ENCODE data around the gene NHLRC2. TPM values are rescaled to one million over a fixed set of nuclear protein-coding genes. Genes with fewer than 3 reads are reported as not detected.
A peak's percentile ranks its signal among the peaks of the same experiment; 100 is the strongest.

NHLRC2 gene
- total RNA-seq, 6 experiments from 2014 or later, result 14.5 to 28.4 (median 23.0) TPM

DNA sequence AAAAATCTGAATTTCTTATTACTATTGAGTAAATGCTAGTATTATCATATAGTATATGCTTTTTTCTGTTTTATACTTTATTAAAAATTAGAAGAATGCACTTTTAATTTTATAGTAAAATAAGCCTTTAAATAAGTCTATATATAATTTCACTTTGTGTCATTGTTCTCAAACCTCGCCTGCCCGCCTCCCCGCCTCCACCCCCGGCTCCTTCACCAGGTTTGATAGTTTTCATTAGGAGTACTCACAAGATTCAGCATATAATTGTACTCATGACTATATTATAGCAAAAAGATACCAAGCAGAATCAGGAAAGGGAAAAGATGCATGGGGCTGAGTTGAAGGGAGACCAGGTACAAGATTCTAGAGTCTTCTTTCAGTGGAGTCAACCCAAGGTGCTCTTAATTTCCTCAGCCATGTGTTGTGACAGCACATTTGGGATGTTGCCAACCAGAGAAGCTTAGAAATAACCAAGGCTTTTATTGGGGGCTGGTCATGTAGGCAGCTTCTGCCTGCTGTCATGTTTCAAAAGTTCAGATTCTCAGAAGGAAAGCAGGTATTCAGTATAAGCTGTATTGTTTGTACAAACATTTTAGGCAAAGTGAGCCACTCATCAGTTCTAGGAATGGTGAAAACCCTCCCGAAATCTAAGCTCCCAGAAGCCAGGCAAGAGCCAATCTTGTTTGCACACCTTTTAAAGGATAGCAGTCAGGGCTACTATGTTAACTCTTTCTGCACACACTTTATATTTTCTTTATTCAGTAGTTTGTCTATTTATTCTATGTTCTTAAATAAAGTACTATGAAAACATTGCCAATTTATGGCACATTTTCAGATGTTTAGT, 12.3 kb downstream of the NHLRC2 start:
- H3K4me1 ChIP-seq, result peaks cover 0 to 5% (median 0%) of the 10 kb centered on the region in 4 donors
- TF ChIP-seq, protein P1, sequence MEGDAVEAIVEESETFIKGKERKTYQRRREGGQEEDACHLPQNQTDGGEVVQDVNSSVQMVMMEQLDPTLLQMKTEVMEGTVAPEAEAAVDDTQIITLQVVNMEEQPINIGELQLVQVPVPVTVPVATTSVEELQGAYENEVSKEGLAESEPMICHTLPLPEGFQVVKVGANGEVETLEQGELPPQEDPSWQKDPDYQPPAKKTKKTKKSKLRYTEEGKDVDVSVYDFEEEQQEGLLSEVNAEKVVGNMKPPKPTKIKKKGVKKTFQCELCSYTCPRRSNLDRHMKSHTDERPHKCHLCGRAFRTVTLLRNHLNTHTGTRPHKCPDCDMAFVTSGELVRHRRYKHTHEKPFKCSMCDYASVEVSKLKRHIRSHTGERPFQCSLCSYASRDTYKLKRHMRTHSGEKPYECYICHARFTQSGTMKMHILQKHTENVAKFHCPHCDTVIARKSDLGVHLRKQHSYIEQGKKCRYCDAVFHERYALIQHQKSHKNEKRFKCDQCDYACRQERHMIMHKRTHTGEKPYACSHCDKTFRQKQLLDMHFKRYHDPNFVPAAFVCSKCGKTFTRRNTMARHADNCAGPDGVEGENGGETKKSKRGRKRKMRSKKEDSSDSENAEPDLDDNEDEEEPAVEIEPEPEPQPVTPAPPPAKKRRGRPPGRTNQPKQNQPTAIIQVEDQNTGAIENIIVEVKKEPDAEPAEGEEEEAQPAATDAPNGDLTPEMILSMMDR (IDR thresholded peaks at IDR 0.05), result no peak
- TF ChIP-seq POLR2A (IDR thresholded peaks at IDR 0.05), result no peak
- H3K9me3 ChIP-seq, result no peaks in the 10 kb centered on the region
- ATAC-seq (no peak), DNase-seq (no peak)
- no peak overlapping the region for H3K4me3 ChIP-seq
- 89% methylated on average over 4 of the region's 5 CpGs for WGBS (ENCODE audit: insufficient coverage, low coverage, low lambda C conversion rate, missing lambda C conversion rate)
- no peak overlapping the region for H3K27ac ChIP-seq
- peaks cover 0 to 1% (median 0%) of the 10 kb centered on the region in 4 donors for H3K36me3 ChIP-seq
- no peaks in the 10 kb centered on the region for H3K27me3 ChIP-seq
- intact Hi-C loops (cut with DNase I), result no loop called here

DNA sequence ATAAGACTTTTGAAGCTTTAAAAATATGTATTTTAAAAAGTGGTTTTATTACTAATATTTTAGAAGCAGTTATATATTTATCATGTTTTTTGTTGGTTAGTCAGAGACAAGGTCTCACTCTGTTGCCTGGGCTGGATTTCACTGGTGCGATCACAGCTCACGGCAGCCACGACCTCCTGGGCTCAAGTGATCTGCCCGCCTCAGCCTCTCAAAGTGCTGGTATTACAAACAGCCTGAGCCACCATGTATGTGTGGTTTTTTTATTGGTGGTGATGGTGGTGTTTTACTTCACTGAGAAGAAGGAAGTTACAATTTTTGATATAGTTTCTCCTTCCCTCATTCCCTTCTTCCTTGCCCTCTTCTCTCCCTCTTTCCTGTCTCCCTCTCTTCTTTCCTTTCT, 13.4 kb downstream of the NHLRC2 start:
- no peak overlapping the region for H3K4me3 ChIP-seq
- H3K27me3 ChIP-seq, result no peaks in the 10 kb centered on the region
- no peaks in the 10 kb centered on the region for H3K36me3 ChIP-seq
- WGBS (ENCODE audit: insufficient coverage, low coverage, low lambda C conversion rate, missing lambda C conversion rate), result 95% methylated on average over 4 of the region's 4 CpGs
- intact Hi-C loops (cut with DNase I), result no loop called here
- DNase-seq, result no peak
- no peaks in the 10 kb centered on the region for H3K9me3 ChIP-seq
- peaks cover 0 to 5% (median 0%) of the 10 kb centered on the region in 4 donors for H3K4me1 ChIP-seq
- H3K27ac ChIP-seq, result no peak overlapping the region
- no peak for TF ChIP-seq POLR2A (IDR thresholded peaks at IDR 0.05)
- TF ChIP-seq, protein P1 (IDR thresholded peaks at IDR 0.05), result no peak
- ATAC-seq, result no peak

DNA sequence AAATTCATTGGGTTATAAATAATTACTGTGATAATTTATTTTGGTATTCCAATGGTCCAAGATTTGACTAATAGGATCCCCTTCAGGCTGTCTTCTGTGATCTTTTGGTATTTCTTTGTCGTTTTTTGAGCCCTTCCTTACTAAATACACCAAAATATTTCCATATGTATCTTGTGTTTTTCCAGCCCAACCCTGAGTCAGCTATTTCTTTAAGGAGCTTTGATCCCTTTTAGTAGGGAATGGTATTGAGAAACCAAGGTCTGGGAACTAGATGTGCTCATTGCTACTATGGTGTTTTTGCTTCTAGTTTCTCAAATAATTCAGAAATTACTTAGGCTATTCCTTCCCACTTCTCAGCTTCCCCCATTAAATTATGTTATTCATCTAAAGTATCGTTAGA, 15.3 kb downstream of the NHLRC2 start:
- H3K9me3 ChIP-seq, result no peaks in the 10 kb centered on the region
- no peaks in the 10 kb centered on the region for H3K27me3 ChIP-seq
- no peak overlapping the region for H3K4me3 ChIP-seq
- DNase-seq, result no peak
- H3K36me3 ChIP-seq, result no peaks in the 10 kb centered on the region
- intact Hi-C loops (cut with DNase I), result no loop called here
- H3K27ac ChIP-seq, result no peak overlapping the region
- peaks cover 0 to 5% (median 0%) of the 10 kb centered on the region in 4 donors for H3K4me1 ChIP-seq
- no peak for TF ChIP-seq POLR2A (IDR thresholded peaks at IDR 0.05)
- TF ChIP-seq, protein P1 (IDR thresholded peaks at IDR 0.05), result no peak
- ATAC-seq, result no peak
- whole genome bisulfite sequencing (ENCODE audit: insufficient coverage, low coverage, low lambda C conversion rate, missing lambda C conversion rate), result 79% methylated on average over 2 of the region's 2 CpGs

DNA sequence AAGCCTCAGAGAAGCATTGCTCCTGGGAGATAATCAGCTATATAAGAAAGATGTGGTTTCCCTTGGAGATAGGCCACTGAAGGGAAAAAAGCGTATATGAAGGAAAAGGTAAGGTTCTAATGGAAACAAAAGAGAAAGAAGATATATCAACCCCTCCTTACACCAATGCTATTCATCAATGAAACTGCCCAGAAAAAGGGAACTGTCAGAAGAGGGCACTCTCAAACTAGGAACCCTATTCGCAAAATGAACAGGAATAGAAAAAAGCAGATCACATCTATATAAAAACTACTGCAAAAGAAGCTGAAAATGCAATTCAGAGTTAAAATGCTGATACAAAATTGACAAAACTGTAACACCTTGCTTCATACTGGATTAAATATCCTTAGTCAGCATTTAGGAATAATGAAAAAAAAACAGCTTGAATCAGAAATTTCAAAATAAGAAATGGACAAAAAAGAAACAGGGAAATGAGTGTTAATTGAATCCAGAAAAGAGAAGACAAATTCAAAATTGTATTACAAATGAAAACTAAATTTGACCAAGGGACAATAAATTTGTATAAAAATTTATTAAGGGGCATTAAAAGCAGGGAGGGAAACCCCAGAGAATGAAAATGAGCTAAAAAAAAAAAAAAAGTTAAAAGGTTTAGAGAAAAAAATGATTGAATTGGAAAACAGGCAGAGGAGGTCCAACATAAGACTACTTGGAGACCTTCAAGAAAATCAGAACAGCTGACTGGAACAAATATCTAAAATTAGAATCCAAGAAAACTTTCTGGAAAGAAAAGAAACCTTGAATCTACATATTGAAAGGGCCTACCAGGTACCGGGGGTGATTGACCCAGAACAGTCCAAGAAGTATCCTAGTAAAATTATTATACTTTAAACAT, 17.9 kb downstream of the NHLRC2 start:
- H3K27ac ChIP-seq, result no peak overlapping the region
- peak in 1 of 4 donors; percentile 25 for ATAC-seq
- H3K4me3 ChIP-seq, result no peak overlapping the region
- no peaks in the 10 kb centered on the region for H3K4me1 ChIP-seq
- intact Hi-C loops (cut with DNase I), result no loop called here
- no peak for DNase-seq
- no peaks in the 10 kb centered on the region for H3K27me3 ChIP-seq
- WGBS (ENCODE audit: insufficient coverage, low coverage, low lambda C conversion rate, missing lambda C conversion rate), result 88% methylated on average over 3 of the region's 3 CpGs
- peaks cover 0 to 9% (median under 1%) of the 10 kb centered on the region in 4 donors for H3K36me3 ChIP-seq
- no peaks in the 10 kb centered on the region for H3K9me3 ChIP-seq
- TF ChIP-seq, protein P1 (IDR thresholded peaks at IDR 0.05), result peak in 1 of 4 donors; percentile 15
- no peak for TF ChIP-seq POLR2A (IDR thresholded peaks at IDR 0.05)
